Stomach (tissue), 9 donors: ENCODE measurements around the gene VRTN. TPM values are rescaled to one million over a fixed set of nuclear protein-coding genes. Genes with fewer than 3 reads are reported as not detected.
"Not testable (repeated sequence)": the region's sequence is repeated elsewhere in the genome, so short reads cannot be mapped to it uniquely, and the experiment has no call there.

Experiments
- DNase-seq, 2 donors: peaks; one replicate each; pipeline versions ENCODE4 v3.0.0 to v3.0.0-alpha.2; 2013 to 2019
- H3K27ac ChIP-seq, 5 donors: fragments of 200-600 bp in 4 of 5; sonication (generic) in 4 of 5; one replicate each; pipeline ENCODE4 v1.5.1; 2013 to 2019; ENCODE audit warnings: mild to moderate bottlenecking in 1 of 5, moderate library complexity in 1 of 5
- H3K27me3 ChIP-seq, 3 donors: fragments of 200-600 bp; sonication (generic); one replicate each; pipeline ENCODE4 v1.5.1; 2017 to 2019; ENCODE audit warnings: mixed run types in 1 of 3
- H3K36me3 ChIP-seq, 4 donors: fragments of 200-600 bp; sonication (generic); 1 replicate in 3 of 4; 2 replicates in 1 of 4; pipeline ENCODE4 v1.5.1; 2016 to 2019
- H3K4me1 ChIP-seq, 4 donors: fragments of 200-600 bp; sonication (generic); one replicate each; pipeline ENCODE4 v1.5.1; 2016 to 2019
- H3K4me3 ChIP-seq, 4 donors: fragments of 200-600 bp; sonication (generic) in 3 of 4; one replicate each; pipeline ENCODE4 v1.5.1; 2016 to 2019; ENCODE audit warnings: mild to moderate bottlenecking in 1 of 4
- H3K9me3 ChIP-seq, 4 donors: fragments of 200-600 bp; sonication (generic); one replicate each; pipeline ENCODE4 v1.5.1; 2016 to 2019
- EP300 ChIP-seq: sonication (generic); formaldehyde crosslinking; IDR thresholded peaks from one replicate; pipeline ENCODE4 v1.6.1; 2017; ENCODE audit warnings: antibody characterized with exemption
- POLR2A ChIP-seq, 4 donors: fragments of 450-650 bp; IDR thresholded peaks; one replicate each; pipeline ENCODE4 v1.6.1; 2016; ENCODE audit warnings: antibody characterized with exemption in 4 of 4, control low read depth in 2 of 4, mild to moderate bottlenecking in 1 of 4, moderate library complexity in 1 of 4
- POLR2AphosphoS5 ChIP-seq, 3 donors: sonication (generic); formaldehyde crosslinking; IDR thresholded peaks; one replicate each; pipeline ENCODE4 v1.6.1; 2016; ENCODE audit warnings: antibody characterized with exemption in 3 of 3
- WGBS, 5 donors: extraction: QIAGEN DNeasy Blood & Tissue Kit in 3 of 5; methylation state at CpG; one replicate each; pipeline versions ENCODE4 v1.1.5 to v1.1.7; 2013 to 2018; 5-methylcytosine and 5-hydroxymethylcytosine counted together
- intact Hi-C: fragments of 100-400 bp; cut with DNase I; formaldehyde crosslinking; loops from one replicate; pipeline ENCODE4 v1.15.1; 2023; ENCODE audit warnings: low total_unique reads
- polyA plus RNA-seq, 3 donors: library from polyadenylated mRNA; stranded (reverse); fragments of 200-250 nt; gene quantifications; one replicate each; pipeline ENCODE4 v1.2.3, GENCODE V29; 2013
- total RNA-seq, 5 donors: library from RNA; depleted of rRNA; stranded (reverse); fragments of >200 nt; gene quantifications; one replicate each; pipeline versions ENCODE4 v1.1.0 to v1.2.3, GENCODE V29; 2014 to 2016
- TF ChIP-seq, protein P1 (sequence below), 7 experiments: fragments of 450-650 bp in 4 of 7; fragments of 200-600 bp in 3 of 7; sonication (generic) in 3 of 7; IDR thresholded peaks; one replicate each; pipeline ENCODE4 v1.5.1; 2016 to 2019; ENCODE audit warnings: antibody characterized with exemption in 7 of 7, control low read depth in 2 of 7, mild to moderate bottlenecking in 1 of 7
- donor health status: healthy with polysubstance abuse.
- donor health status: Bipolar disorder and iron deficiency.
- donor health status: healthy.

VRTN gene
- total and polyA plus RNA-seq, 8 donors: not detected

- Histone ChIP-seq H3K27me3 (peaks cover 0 to 8% (median 0%) of the 10 kb centered on the region in 3 donors), H3K4me3 (no peak overlapping the region), H3K4me1 (no peaks in the 10 kb centered on the region), H3K27ac (no peak overlapping the region), H3K9me3 (no peaks in the 10 kb centered on the region), H3K36me3 (no peaks in the 10 kb centered on the region)
- no peak for DNase-seq
- intact Hi-C loops: no loop called here
- WGBS, 5 donors: 86 to 91% (median 88%) methylated on average over 4 of the region's 4 CpGs
- no peak for TF ChIP-seq POLR2A (IDR thresholded peaks at IDR 0.05)
- TF ChIP-seq, protein P1, sequence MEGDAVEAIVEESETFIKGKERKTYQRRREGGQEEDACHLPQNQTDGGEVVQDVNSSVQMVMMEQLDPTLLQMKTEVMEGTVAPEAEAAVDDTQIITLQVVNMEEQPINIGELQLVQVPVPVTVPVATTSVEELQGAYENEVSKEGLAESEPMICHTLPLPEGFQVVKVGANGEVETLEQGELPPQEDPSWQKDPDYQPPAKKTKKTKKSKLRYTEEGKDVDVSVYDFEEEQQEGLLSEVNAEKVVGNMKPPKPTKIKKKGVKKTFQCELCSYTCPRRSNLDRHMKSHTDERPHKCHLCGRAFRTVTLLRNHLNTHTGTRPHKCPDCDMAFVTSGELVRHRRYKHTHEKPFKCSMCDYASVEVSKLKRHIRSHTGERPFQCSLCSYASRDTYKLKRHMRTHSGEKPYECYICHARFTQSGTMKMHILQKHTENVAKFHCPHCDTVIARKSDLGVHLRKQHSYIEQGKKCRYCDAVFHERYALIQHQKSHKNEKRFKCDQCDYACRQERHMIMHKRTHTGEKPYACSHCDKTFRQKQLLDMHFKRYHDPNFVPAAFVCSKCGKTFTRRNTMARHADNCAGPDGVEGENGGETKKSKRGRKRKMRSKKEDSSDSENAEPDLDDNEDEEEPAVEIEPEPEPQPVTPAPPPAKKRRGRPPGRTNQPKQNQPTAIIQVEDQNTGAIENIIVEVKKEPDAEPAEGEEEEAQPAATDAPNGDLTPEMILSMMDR (IDR thresholded peaks at IDR 0.05): no peak
- no peak for TF ChIP-seq EP300
- TF ChIP-seq POLR2AphosphoS5 (IDR thresholded peaks at IDR 0.05): no peak
Measured at GRCh38 chr14:74382231-74382630, 34.0 kb downstream of the VRTN start.

GRCh38 chr14:74389980-74390379, 41.7 kb downstream of the VRTN start:
- Histone ChIP-seq H3K4me1 (no peaks in the 10 kb centered on the region), H3K27me3 (peaks cover 0 to 33% (median 6%) of the 10 kb centered on the region in 3 donors), H3K4me3 (no peak overlapping the region), H3K9me3 (no peaks in the 10 kb centered on the region), H3K27ac (no peak overlapping the region), H3K36me3 (no peaks in the 10 kb centered on the region)
- TF ChIP-seq EP300 (no peak), POLR2A (IDR thresholded peaks at IDR 0.05) (no peak), POLR2AphosphoS5 (IDR thresholded peaks at IDR 0.05) (no peak)
- TF ChIP-seq, protein P1 (IDR thresholded peaks at IDR 0.05): no peak
- WGBS, 5 donors: 44 to 73% (median 59%) methylated on average over 7 of the region's 7 CpGs
- no peak for DNase-seq
- intact Hi-C loops: no loop called here

DNA sequence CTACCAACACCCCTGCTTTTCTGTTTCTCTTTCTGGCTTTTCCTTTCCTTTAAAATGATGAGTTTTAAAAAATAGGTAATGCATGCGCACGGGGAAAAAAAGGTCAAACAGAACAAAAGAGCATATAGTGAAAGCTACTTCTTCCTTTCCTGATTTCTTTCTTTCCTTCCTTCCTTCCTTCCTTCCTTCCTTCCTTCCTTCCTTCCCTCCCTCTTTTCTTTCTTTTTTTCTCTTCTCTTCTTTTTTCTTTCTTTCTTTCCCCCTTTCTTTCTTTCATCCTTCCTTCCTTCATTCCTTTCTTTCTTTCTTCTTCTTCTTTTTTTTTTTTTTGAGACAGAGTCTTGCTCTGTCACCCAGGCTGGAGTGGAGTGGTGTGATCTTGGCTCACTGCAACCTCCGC, 42.2 kb downstream of the VRTN start:
- 83 to 99% (median 92%) methylated on average over 3 of the region's 3 CpGs for WGBS, 5 donors
- DNase-seq: not testable (repeated sequence)

DNA sequence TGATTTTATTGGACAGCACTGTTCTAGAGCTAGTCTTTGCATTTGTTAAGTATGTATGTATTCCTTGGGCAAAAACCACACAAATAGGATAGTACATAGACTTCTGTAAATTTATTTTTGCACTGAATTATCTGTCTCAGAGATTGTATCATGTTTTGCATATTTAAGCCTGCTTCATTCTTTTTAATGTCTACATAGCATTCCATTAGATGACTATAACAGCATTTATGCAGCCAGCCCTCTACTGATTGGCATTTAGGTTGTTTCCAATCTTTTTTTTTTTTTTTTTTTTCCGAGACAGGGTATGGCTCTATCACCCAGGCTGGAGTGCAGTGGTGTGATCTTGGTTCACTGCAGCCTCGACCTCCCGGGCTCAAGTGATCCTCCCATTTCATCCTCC, 43.2 kb downstream of the VRTN start:
- Histone ChIP-seq H3K4me3 (no peak overlapping the region), H3K9me3 (no peaks in the 10 kb centered on the region), H3K4me1 (no peaks in the 10 kb centered on the region), H3K36me3 (no peaks in the 10 kb centered on the region), H3K27me3 (peaks cover 0 to 43% (median 6%) of the 10 kb centered on the region in 3 donors), H3K27ac (no peak overlapping the region)
- WGBS, 5 donors: 78 to 88% (median 86%) methylated on average over 3 of the region's 3 CpGs
- TF ChIP-seq, protein P1 (IDR thresholded peaks at IDR 0.05): no peak
- no peak for TF ChIP-seq POLR2A (IDR thresholded peaks at IDR 0.05)
- TF ChIP-seq EP300: no peak
- TF ChIP-seq POLR2AphosphoS5 (IDR thresholded peaks at IDR 0.05): no peak
- intact Hi-C loops: no loop called here
- no peak for DNase-seq

More for the DNA sequence above, 42.2 kb downstream of the VRTN start:
- H3K9me3 ChIP-seq, H3K27ac ChIP-seq, H3K36me3 ChIP-seq, intact Hi-C loops, H3K4me1 ChIP-seq, H3K4me3 ChIP-seq: not testable (repeated sequence)
- H3K27me3 ChIP-seq: peaks cover 0 to 39% (median 6%) of the 10 kb centered on the region in 3 donors

- no peak for TF ChIP-seq POLR2A (IDR thresholded peaks at IDR 0.05)
- no peak for TF ChIP-seq POLR2AphosphoS5 (IDR thresholded peaks at IDR 0.05)
- no peak for TF ChIP-seq EP300
- TF ChIP-seq, protein P1 (IDR thresholded peaks at IDR 0.05): no peak
- Histone ChIP-seq H3K27me3 (peaks cover 0 to 45% (median 6%) of the 10 kb centered on the region in 3 donors), H3K9me3 (no peaks in the 10 kb centered on the region), H3K4me3 (no peak overlapping the region), H3K4me1 (no peaks in the 10 kb centered on the region), H3K27ac (no peak overlapping the region), H3K36me3 (no peaks in the 10 kb centered on the region)
- 51 to 74% (median 65%) methylated on average over 16 of the region's 16 CpGs for WGBS, 5 donors
- no peak for DNase-seq
- intact Hi-C loops: no loop called here
Measured at GRCh38 chr14:74392616-74393570, 44.6 kb downstream of the VRTN start.
